Measurements from ENCODE around the gene PHF23. TPM values are rescaled to one million over a fixed set of nuclear protein-coding genes. Genes with fewer than 3 reads are reported as not detected.

The PHF23 gene
- total RNA-seq, 6 experiments from 2014 or later, result 16.0 to 24.3 (median 18.2) TPM

GRCh38 chr17:7218166-7218565 is 21.1 kb downstream of the PHF23 start:
- intact Hi-C loops (cut with DNase I), result no loop called here
- Histone ChIP-seq H3K4me1 (peaks cover 2 to 41% (median 10%) of the 10 kb centered on the region in 4 donors), H3K36me3 (peaks cover 0 to 21% (median 7%) of the 10 kb centered on the region in 4 donors), H3K27ac (no peak overlapping the region), H3K4me3 (no peak overlapping the region), H3K9me3 (no peaks in the 10 kb centered on the region), H3K27me3 (no peaks in the 10 kb centered on the region)
- DNase-seq (peak in 1 of 3 donors; percentile 20), ATAC-seq (no peak)
- TF ChIP-seq CTCF (IDR thresholded peaks at IDR 0.05) (no peak), POLR2A (IDR thresholded peaks at IDR 0.05) (no peak)
- WGBS (ENCODE audit: insufficient coverage, low coverage, low lambda C conversion rate, missing lambda C conversion rate), result no CpG with 5 or more reads among the region's 6 CpGs

DNA sequence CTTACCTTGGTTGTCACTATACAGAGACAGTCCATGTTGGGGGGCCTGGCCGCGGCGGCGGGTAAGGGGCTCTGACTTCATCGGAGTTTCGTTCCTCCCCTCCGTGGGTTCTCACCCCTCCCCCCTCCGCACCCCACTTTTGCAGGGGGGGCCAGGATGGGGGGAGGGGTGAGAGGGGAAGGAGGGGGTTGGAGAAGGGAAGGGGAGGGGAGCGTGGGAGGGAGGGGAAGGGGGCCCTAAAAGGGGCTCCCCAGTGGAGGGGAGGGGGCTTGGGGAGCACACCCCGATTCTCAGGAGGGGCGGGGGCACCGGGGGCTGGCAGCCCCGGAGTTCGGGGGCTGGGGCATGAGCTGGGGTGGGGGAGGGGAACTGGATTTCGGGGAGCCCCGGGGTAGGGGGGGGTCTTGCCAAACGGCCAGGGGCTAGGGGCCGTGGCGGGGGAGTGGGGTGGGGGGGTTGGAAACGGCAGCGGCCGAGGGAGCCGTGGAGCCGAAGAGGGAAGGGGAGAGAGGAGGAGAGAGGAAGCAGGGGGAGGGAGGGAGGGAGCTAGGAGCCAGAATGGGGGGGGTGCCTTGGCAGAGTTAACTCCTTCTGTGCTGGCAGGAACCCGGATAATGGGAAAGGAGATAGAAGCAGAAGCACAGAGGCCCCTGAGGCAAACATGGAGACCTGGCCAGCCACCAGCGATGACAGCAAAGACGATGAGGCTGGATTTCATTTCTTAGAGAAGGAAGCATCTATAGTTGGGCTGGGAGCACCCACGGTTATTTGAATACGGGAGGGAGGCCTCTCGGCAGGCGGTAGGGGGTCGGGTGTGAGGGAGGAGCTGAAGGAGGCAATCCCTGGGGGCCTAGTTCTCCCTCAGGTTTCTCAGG is 21.9 kb downstream of the PHF23 start:
- peak overlapping the region in 2 of 3 donors; percentile 20 to 21 for H3K4me3 ChIP-seq

DNA sequence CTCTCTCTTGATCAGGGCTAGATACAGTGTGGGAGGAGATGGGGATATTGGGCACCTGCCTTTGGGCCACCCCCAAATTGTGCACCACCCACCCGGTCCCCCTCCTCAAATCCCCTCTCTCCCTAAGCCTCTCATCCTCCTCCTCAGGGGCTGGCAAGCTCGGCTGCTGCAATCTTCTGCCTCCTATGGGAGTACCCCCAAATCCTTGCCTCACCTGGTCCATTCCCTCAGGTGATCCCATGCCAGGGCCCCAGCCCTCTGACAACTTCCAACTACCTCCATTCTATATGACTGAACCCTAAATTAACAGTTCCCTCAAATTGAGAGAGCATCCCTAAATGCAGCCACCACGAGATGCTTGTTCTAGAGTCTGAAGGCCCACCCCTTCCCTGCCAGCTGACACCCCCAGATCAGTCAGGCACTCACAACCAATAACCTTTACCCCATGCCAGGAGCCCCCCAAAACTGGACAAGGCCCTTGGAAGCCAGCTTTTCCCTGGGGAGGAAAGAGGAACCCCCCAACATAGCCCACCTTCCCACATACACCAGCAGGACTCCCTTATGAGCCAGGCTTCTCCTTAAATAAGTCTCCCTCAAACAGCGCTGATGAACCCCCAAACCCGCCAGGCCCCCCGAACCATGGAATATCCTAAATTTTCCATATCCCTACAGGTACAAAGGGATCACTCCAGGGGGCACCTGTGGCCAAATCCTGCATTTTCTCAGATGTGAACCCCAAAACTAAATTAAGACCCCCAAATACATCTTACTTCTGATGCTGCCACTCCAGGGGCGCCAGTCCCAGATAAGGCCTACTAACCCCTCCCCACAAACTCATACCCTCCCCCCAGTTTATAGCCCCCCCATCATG is 22.8 kb downstream of the PHF23 start:
- WGBS (ENCODE audit: insufficient coverage, low coverage, low lambda C conversion rate, missing lambda C conversion rate), result 28% methylated on average over 7 of the region's 7 CpGs
- Histone ChIP-seq H3K27ac (no peak overlapping the region), H3K4me1 (peaks cover 2 to 26% (median 9%) of the 10 kb centered on the region in 4 donors), H3K27me3 (no peaks in the 10 kb centered on the region), H3K4me3 (peak overlapping the region in 2 of 3 donors; percentile 20 to 21), H3K36me3 (peaks cover 0 to 4% (median 0%) of the 10 kb centered on the region in 4 donors), H3K9me3 (no peaks in the 10 kb centered on the region)
- DNase-seq (no peak), ATAC-seq (no peak)
- intact Hi-C loops (cut with DNase I), result no loop called here
- no peak for TF ChIP-seq POLR2A (IDR thresholded peaks at IDR 0.05)
- no peak for TF ChIP-seq CTCF (IDR thresholded peaks at IDR 0.05)

More for the DNA sequence above, 21.9 kb downstream of the PHF23 start:
- no peak for TF ChIP-seq POLR2A (IDR thresholded peaks at IDR 0.05)
- TF ChIP-seq CTCF (IDR thresholded peaks at IDR 0.05), result no peak
- peak overlapping the region in 1 of 3 donors; percentile 51 for H3K27ac ChIP-seq
- peaks cover 2 to 35% (median 10%) of the 10 kb centered on the region in 4 donors for H3K4me1 ChIP-seq
- 2% methylated on average over 31 of the region's 32 CpGs for WGBS (ENCODE audit: insufficient coverage, low coverage, low lambda C conversion rate, missing lambda C conversion rate)
- intact Hi-C loops (cut with DNase I), result no loop called here
- ATAC-seq (no peak), DNase-seq (peak in 1 of 3 donors; percentile 34)
- no peaks in the 10 kb centered on the region for H3K27me3 ChIP-seq
- H3K36me3 ChIP-seq, result peaks cover 0 to 13% (median 3%) of the 10 kb centered on the region in 4 donors
- H3K9me3 ChIP-seq, result no peaks in the 10 kb centered on the region

DNA sequence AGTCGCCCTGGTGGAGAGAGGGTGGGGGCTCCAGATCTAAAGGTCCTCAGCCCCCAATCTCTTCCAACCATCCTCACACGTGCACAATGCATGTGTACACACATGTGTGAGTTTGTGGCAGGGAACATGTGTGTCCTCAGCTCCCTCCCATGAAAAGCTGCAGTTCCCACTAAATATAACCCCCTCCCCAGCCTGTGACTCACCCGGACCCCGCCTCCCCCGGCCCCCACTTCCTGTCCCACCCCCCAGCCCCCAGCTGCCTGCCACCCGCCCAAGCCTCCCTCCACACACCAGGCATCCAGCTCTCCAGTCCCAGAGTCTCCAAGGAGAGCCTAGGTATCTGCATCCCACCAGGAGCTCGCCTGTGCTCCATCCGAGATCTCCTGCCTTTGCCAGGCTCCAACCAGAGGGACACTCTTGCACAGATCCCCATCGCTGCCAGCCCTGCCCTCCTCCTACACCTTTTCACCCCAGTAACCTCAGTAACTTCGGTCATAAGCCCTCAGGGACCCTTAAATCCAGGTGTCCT is 23.5 kb downstream of the PHF23 start:
- no peak overlapping the region for H3K4me3 ChIP-seq
- TF ChIP-seq POLR2A (IDR thresholded peaks at IDR 0.05) (no peak), CTCF (IDR thresholded peaks at IDR 0.05) (no peak)
- no peaks in the 10 kb centered on the region for H3K27me3 ChIP-seq
- intact Hi-C loops (cut with DNase I), result no loop called here
- H3K27ac ChIP-seq, result no peak overlapping the region
- no peaks in the 10 kb centered on the region for H3K36me3 ChIP-seq
- ATAC-seq (no peak), DNase-seq (no peak)
- WGBS (ENCODE audit: insufficient coverage, low coverage, low lambda C conversion rate, missing lambda C conversion rate), result 33% methylated on average over 6 of the region's 10 CpGs
- no peaks in the 10 kb centered on the region for H3K9me3 ChIP-seq
- peaks cover 0 to 18% (median 5%) of the 10 kb centered on the region in 4 donors for H3K4me1 ChIP-seq
